Left ventricle myocardium superior (tissue), 1 donor: ENCODE data around the gene FMNL1. TPM values are rescaled to one million over a fixed set of nuclear protein-coding genes. Genes with fewer than 3 reads are reported as not detected.
"Not testable (repeated sequence)": the region's sequence is repeated elsewhere in the genome, so short reads cannot be mapped to it uniquely, and the experiment has no call there.

Experiments used
- ATAC-seq: fragments of 200-7000 bp; cut with Tn5 transposase; one replicate; pipeline ENCODE4 v1.9.1; 2020; ENCODE audit warnings: mild to moderate bottlenecking, moderate library complexity
- DNase-seq: peaks from one replicate; pipeline ENCODE4 v3.0.0-alpha.2; 2020
- intact Hi-C: fragments of 100-400 bp; cut with micrococcal nuclease; formaldehyde crosslinking; loops from one replicate; pipeline ENCODE4 v1.11.0; 2022
- long read RNA-seq: library from polyadenylated mRNA; unstranded; transcript quantifications from one replicate; pipeline ENCODE4 v2.0.0, GENCODE V29; 2021
- total RNA-seq: library from RNA; stranded (reverse); fragmentation: NEBNext Ultra II Directional; extraction: Animal tissue kit (Norgen Biotek cat#: 25700); gene quantifications from one replicate; pipeline ENCODE4 v1.2.1, GENCODE V29; 2021
- donor health status: DM: no; HTN: yes; CAD: no; lungs with severe emphysema.

Gene FMNL1
- total RNA-seq, result 14.0 TPM
- long read RNA-seq, partial matches to known transcripts, result 3 of 4 reads
- long read RNA-seq, other reads (novel, unspliced or antisense), result 1 of 4 reads

GRCh38 chr17:45221081-45222013 is at the start of gene FMNL1:
Gene FMNL1 (plus strand): TSS chr17:45221885. CDS start chr17:45222125, 240 bp downstream.
- intact Hi-C loops, result no loop called here
- DNase-seq, result peak; percentile 80
- ATAC-seq, result peak; percentile 22

GRCh38 chr17:45172232-45172540 is 49.5 kb upstream of the FMNL1 start:
- ATAC-seq (no peak), DNase-seq (no peak)
- intact Hi-C loops, result no loop called here

- ATAC-seq (peak; percentile 88), DNase-seq (peak; percentile 74)
- intact Hi-C loops, result no loop called here
Observed at GRCh38 chr17:45172541-45173286, 49.0 kb upstream of the FMNL1 start.

GRCh38 chr17:45175759-45176115 is 45.9 kb upstream of the FMNL1 start:
- DNase-seq (no peak), ATAC-seq (no peak)
- intact Hi-C loops, result no loop called here

- intact Hi-C loops, result no loop called here
- ATAC-seq (no peak), DNase-seq (no peak)
Observed at GRCh38 chr17:45177563-45177962, 44.1 kb upstream of the FMNL1 start.

- no peak for ATAC-seq
- DNase-seq, result no peak
- intact Hi-C loops, result no loop called here
Observed at GRCh38 chr17:45184144-45184543, 37.5 kb upstream of the FMNL1 start.

GRCh38 chr17:45186801-45187354 is 34.8 kb upstream of the FMNL1 start:
- DNase-seq, result no peak

GRCh38 chr17:45189009-45189408 is 32.7 kb upstream of the FMNL1 start:
- ATAC-seq (no peak), DNase-seq (no peak)
- intact Hi-C loops, result no loop called here

More at GRCh38 chr17:45186801-45187354, 34.8 kb upstream of the FMNL1 start:
- intact Hi-C loops, result no loop called here
- no peak for ATAC-seq

GRCh38 chr17:45190503-45191255 is 31.0 kb upstream of the FMNL1 start:
- ATAC-seq (no peak), DNase-seq (no peak)
- intact Hi-C loops, result no loop called here

- intact Hi-C loops, result no loop called here
- DNase-seq (no peak), ATAC-seq (no peak)
Observed at GRCh38 chr17:45195424-45195823, 26.3 kb upstream of the FMNL1 start.

GRCh38 chr17:45197108-45197507 is 24.6 kb upstream of the FMNL1 start:
- intact Hi-C loops, result no loop called here
- no peak for DNase-seq
- ATAC-seq, result no peak

- intact Hi-C loops, result no loop called here
- peak; percentile 95 for DNase-seq
- ATAC-seq, result peak; percentile 93
Observed at GRCh38 chr17:45197555-45198334, 23.9 kb upstream of the FMNL1 start.

- ATAC-seq (peak; percentile 69), DNase-seq (peak; percentile 71)
- intact Hi-C loops, result no loop called here
Observed at GRCh38 chr17:45200701-45201100, 21.0 kb upstream of the FMNL1 start.

- ATAC-seq, result no peak
- intact Hi-C loops, result no loop called here
- no peak for DNase-seq
Observed at GRCh38 chr17:45201457-45201856, 20.2 kb upstream of the FMNL1 start.

GRCh38 chr17:45201880-45202279 is 19.8 kb upstream of the FMNL1 start:
- ATAC-seq (peak; percentile 55), DNase-seq (peak; percentile 40)
- intact Hi-C loops, result not testable (repeated sequence)

GRCh38 chr17:45218895-45219661 is 2.6 kb upstream of the FMNL1 start:
- peak; percentile 80 for ATAC-seq
- intact Hi-C loops, result loop anchor here (10.0 kb wide), 1 partner anchor 166 kb away; no protein-coding TSS in a partner anchor

GRCh38 chr17:45220079-45220478 is 1.6 kb upstream of the FMNL1 start:
- DNase-seq, result peak; percentile 4
- intact Hi-C loops, result no loop called here
- no peak for ATAC-seq

More at GRCh38 chr17:45218895-45219661, 2.6 kb upstream of the FMNL1 start:
- peak; percentile 92 for DNase-seq

GRCh38 chr17:45222014-45222288 is 266 bp downstream of the FMNL1 start:
- DNase-seq, result peak; percentile 46
- intact Hi-C loops, result no loop called here

More at GRCh38 chr17:45222014-45222288, 266 bp downstream of the FMNL1 start:
- ATAC-seq, result no peak
